ENCODE measurements around the gene GALNT12. TPM values are rescaled to one million over a fixed set of nuclear protein-coding genes. Genes with fewer than 3 reads are reported as not detected.

The GALNT12 gene
- total RNA-seq, 1 experiment from 2014 or later: 31.2 TPM

DNA sequence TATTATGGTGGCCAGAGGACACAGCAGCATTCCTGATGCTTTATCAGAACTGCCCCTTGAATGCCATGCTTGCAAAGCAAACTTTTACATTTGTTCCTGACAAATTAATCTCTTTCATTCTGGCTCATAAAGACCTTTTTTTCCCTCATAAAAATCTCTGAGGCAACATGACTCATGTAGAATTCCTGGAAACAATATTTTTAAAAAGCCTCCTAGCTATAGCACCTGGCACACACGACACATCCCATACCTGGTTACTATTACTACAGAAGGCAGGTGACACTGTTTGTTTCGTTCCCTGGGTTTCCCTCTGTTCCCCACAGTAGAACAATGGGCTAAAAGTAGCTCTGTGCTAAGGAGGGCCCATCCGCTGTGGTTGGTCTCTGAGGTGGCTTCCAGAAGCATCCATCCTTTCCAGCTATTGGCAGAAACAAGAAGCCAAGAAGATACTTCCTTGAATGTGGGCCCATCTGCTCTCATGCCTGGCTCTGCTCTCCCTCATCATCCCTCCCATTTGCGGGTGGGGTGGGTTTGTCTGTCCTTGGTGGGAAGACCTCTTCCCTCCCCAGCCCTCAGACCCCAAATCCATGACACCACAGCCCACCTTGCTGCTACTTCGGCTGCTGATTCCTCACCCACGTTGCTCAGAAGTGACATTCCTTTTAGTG is 59.1 kb downstream of the GALNT12 start:
- no peak for DNase-seq (ENCODE audit: low read depth, low spot score)
- no peak overlapping the region for H3K9ac ChIP-seq (ENCODE audit: low read length)
- no peak overlapping the region for H2AFZ ChIP-seq (ENCODE audit: low read depth, low read length, poor library complexity, severe bottlenecking)
- H3K36me3 ChIP-seq (ENCODE audit: control insufficient read depth in 1 of 2, insufficient read depth in 2 of 2, low read length in 2 of 2): no peaks in the 10 kb centered on the region
- no peaks in the 10 kb centered on the region for H3K79me2 ChIP-seq (ENCODE audit: insufficient read depth, low read length)
- no peaks in the 10 kb centered on the region for H4K20me1 ChIP-seq (ENCODE audit: insufficient read depth)
- TF ChIP-seq POLR2AphosphoS5 (IDR thresholded peaks at IDR 0.05; ENCODE audit: low read depth, low read length) (no peak), ELF1 (IDR thresholded peaks at IDR 0.05; ENCODE audit: borderline replicate concordance, low read depth) (no peak), RAD21 (IDR thresholded peaks at IDR 0.05; ENCODE audit: low read depth) (no peak), SP1 (IDR thresholded peaks at IDR 0.05; ENCODE audit: low read depth) (no peak), POLR2A (IDR thresholded peaks at IDR 0.05; ENCODE audit: borderline replicate concordance, extremely low read depth, insufficient read depth, insufficient read length) (no peak), YY1 (IDR thresholded peaks at IDR 0.05; ENCODE audit: extremely low read depth, insufficient replicate concordance, low read depth, low read length) (no peak), EZH2phosphoT487 (IDR thresholded peaks at IDR 0.05; ENCODE audit: borderline replicate concordance) (no peak), CBX3 (IDR thresholded peaks at IDR 0.05; ENCODE audit: low read depth) (no peak), ZNF274 (IDR thresholded peaks at IDR 0.05; ENCODE audit: low read depth, low read length) (no peak), TCF7L2 (IDR thresholded peaks at IDR 0.05; ENCODE audit: borderline replicate concordance, extremely low read depth, insufficient read depth, insufficient read length) (no peak)
- TF ChIP-seq, protein P1, sequence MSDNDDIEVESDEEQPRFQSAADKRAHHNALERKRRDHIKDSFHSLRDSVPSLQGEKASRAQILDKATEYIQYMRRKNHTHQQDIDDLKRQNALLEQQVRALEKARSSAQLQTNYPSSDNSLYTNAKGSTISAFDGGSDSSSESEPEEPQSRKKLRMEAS (IDR thresholded peaks at IDR 0.05): no peak
- TF ChIP-seq, protein P2, sequence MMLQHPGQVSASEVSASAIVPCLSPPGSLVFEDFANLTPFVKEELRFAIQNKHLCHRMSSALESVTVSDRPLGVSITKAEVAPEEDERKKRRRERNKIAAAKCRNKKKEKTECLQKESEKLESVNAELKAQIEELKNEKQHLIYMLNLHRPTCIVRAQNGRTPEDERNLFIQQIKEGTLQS (IDR thresholded peaks at IDR 0.05): no peak
- TF ChIP-seq, protein P3, sequence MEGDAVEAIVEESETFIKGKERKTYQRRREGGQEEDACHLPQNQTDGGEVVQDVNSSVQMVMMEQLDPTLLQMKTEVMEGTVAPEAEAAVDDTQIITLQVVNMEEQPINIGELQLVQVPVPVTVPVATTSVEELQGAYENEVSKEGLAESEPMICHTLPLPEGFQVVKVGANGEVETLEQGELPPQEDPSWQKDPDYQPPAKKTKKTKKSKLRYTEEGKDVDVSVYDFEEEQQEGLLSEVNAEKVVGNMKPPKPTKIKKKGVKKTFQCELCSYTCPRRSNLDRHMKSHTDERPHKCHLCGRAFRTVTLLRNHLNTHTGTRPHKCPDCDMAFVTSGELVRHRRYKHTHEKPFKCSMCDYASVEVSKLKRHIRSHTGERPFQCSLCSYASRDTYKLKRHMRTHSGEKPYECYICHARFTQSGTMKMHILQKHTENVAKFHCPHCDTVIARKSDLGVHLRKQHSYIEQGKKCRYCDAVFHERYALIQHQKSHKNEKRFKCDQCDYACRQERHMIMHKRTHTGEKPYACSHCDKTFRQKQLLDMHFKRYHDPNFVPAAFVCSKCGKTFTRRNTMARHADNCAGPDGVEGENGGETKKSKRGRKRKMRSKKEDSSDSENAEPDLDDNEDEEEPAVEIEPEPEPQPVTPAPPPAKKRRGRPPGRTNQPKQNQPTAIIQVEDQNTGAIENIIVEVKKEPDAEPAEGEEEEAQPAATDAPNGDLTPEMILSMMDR (IDR thresholded peaks at IDR 0.05 in 2 of 3, conservative IDR thresholded peaks at IDR 0.05 in 1 of 3; ENCODE audit: borderline replicate concordance in 1 of 3, insufficient read depth in 1 of 3, low read depth in 2 of 3, low read length in 2 of 3): no peak
- H3K9me2 ChIP-seq (ENCODE audit: insufficient read depth): no peaks in the 10 kb centered on the region; the same call in 1 of the 2 replicates
- no peaks in the 10 kb centered on the region for H3K9me3 ChIP-seq (ENCODE audit: control insufficient read depth in 1 of 2, insufficient read depth in 1 of 2, low read depth in 1 of 2, low read length in 2 of 2)
- H3K27me3 ChIP-seq (ENCODE audit: insufficient read depth, low read length): no peaks in the 10 kb centered on the region
- no peak overlapping the region for H3K4me2 ChIP-seq (ENCODE audit: low read length)
- H3K27ac ChIP-seq (ENCODE audit: low read depth, low read length): no peak overlapping the region
- ATAC-seq: no peak
- H3K4me1 ChIP-seq (ENCODE audit: control insufficient read depth in 1 of 2, insufficient read depth in 2 of 2, low read length in 2 of 2): peaks cover 0 to 5% of the 10 kb centered on the region in 2 experiments; a peak in 1 of 4 replicates
- RAD21 ChIA-PET (ENCODE audit: low non-redundant PET in 1 of 2, low total read pairs in 2 of 2, uncharacterized antibody in 2 of 2, unreplicated experiment in 2 of 2): no interaction called here
- POLR2A ChIA-PET: interaction anchor here (1.0 kb wide), 1 partner anchor 18 kb away, joined by 3 read pairs; no protein-coding TSS in a partner anchor
- no peak overlapping the region for H3K4me3 ChIP-seq (replicated peaks in 1 of 2; ENCODE audit: low read depth in 1 of 2, low read length in 2 of 2)
- no TSS peak for BruUV-seq (replicated peaks)
- CTCF ChIA-PET: no interaction called here
- intact Hi-C loops (cut with micrococcal nuclease): no loop called here
